Suprapubic skin (tissue), 4 donors: ENCODE results near the gene ST6GALNAC4.

Source experiments
- CTCF ChIP-seq, 2 donors: fragments of 200-600 bp in 1 of 2; fragments of 450-650 bp in 1 of 2; sonication (generic) in 1 of 2; IDR thresholded peaks; one replicate each; pipeline ENCODE4 v1.5.1; 2016 to 2019; ENCODE audit warnings: antibody characterized with exemption in 2 of 2, mild to moderate bottlenecking in 1 of 2, moderate library complexity in 1 of 2
- POLR2A ChIP-seq, 2 donors: fragments of 450-650 bp; IDR thresholded peaks; one replicate each; pipeline ENCODE4 v1.6.1; 2017; ENCODE audit warnings: antibody characterized with exemption in 2 of 2, mild to moderate bottlenecking in 2 of 2, moderate library complexity in 2 of 2
- POLR2AphosphoS5 ChIP-seq, 3 donors: sonication (generic); formaldehyde crosslinking; IDR thresholded peaks; one replicate each; pipeline ENCODE4 v1.6.1; 2017; ENCODE audit warnings: antibody characterized with exemption in 3 of 3

- TF ChIP-seq CTCF (IDR thresholded peaks at IDR 0.05) (no peak), POLR2AphosphoS5 (IDR thresholded peaks at IDR 0.05) (no peak), POLR2A (IDR thresholded peaks at IDR 0.05) (no peak)
Measured at GRCh38 chr9:127876026-127876763, 40.6 kb downstream of the ST6GALNAC4 start.
